PC-3 (cell line): ENCODE data around the gene HSPB7.

ENCODE experiments used
- EZH2 ChIP-seq: fragments of 300-600 bp; sonication (generic); IDR thresholded peaks from one replicate; pipeline ENCODE4 v1.6.1; 2017; ENCODE audit warnings: antibody characterized with exemption, mild to moderate bottlenecking, low read length; ENCODE audit not compliant: unreplicated experiment
- TF ChIP-seq, protein P1 (sequence below): fragments of 300-600 bp; sonication (generic); conservative IDR thresholded peaks from 2 replicates; pipeline ENCODE4 v1.5.1; 2017; ENCODE audit warnings: antibody characterized with exemption, low read depth, mild to moderate bottlenecking, low read length

DNA sequence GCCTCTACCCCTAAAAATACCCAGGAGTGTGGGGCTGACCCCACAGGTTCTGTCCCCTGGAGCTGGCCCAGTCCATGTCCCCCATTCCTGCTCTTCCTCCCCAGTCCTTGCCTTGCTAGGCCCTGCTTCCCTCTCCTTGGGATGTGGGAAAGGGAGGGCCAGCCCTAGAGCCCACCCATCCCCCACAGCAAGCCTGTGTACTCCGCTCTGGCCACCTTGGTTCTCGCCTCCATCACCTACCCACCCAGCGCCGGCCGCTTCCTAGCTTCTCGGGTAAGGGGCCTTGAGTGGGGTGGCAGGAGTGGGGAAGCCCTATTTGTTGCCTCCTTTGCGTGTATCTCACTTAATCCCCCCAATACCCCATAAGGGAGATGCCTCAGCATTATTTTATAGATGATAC lies 32.5 kb upstream of the HSPB7 start:
- TF ChIP-seq, protein P1, sequence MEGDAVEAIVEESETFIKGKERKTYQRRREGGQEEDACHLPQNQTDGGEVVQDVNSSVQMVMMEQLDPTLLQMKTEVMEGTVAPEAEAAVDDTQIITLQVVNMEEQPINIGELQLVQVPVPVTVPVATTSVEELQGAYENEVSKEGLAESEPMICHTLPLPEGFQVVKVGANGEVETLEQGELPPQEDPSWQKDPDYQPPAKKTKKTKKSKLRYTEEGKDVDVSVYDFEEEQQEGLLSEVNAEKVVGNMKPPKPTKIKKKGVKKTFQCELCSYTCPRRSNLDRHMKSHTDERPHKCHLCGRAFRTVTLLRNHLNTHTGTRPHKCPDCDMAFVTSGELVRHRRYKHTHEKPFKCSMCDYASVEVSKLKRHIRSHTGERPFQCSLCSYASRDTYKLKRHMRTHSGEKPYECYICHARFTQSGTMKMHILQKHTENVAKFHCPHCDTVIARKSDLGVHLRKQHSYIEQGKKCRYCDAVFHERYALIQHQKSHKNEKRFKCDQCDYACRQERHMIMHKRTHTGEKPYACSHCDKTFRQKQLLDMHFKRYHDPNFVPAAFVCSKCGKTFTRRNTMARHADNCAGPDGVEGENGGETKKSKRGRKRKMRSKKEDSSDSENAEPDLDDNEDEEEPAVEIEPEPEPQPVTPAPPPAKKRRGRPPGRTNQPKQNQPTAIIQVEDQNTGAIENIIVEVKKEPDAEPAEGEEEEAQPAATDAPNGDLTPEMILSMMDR: no peak
- no peak for TF ChIP-seq EZH2
